Omental fat pad (tissue), 4 donors: ENCODE results near the gene TIGD2. TPM values are rescaled to one million over a fixed set of nuclear protein-coding genes. Genes with fewer than 3 reads are reported as not detected.

Experiments used
- ATAC-seq: fragments of 150-250 bp; one replicate; pipeline ENCODE4 v1.9.1; 2016; ENCODE audit warnings: mild to moderate bottlenecking, moderate library complexity; ENCODE audit not compliant: low FRiP score
- DNase-seq: peaks from one replicate; pipeline ENCODE4 v3.0.0-alpha.2; 2019; ENCODE audit warnings: low spot score
- CTCF ChIP-seq, 3 donors: fragments of 450-650 bp; IDR thresholded peaks; one replicate each; pipeline ENCODE4 v1.5.1; 2016 to 2017; ENCODE audit warnings: antibody characterized with exemption in 3 of 3, mild to moderate bottlenecking in 3 of 3, moderate library complexity in 2 of 3
- total RNA-seq, 4 donors: library from RNA; depleted of rRNA; stranded (reverse); fragments of >200 nt; gene quantifications; one replicate each; pipeline ENCODE4 v1.1.0, GENCODE V29; 2016

The TIGD2 gene
- total RNA-seq, 4 donors from 2014 or later = 4.0 to 6.4 (median 4.4) TPM

GRCh38 chr4:89108091-89108490, 3.2 kb upstream of the TIGD2 start:
- TF ChIP-seq CTCF (IDR thresholded peaks at IDR 0.05) = no peak
- ATAC-seq = no peak

GRCh38 chr4:89109841-89110540, 1.3 kb upstream of the TIGD2 start:
- ATAC-seq = no peak
- no peak for TF ChIP-seq CTCF (IDR thresholded peaks at IDR 0.05)
- no peak for DNase-seq

More at GRCh38 chr4:89108091-89108490, 3.2 kb upstream of the TIGD2 start:
- DNase-seq = no peak

GRCh38 chr4:89110541-89110985, 770 bp upstream of the TIGD2 start:
- no peak for TF ChIP-seq CTCF (IDR thresholded peaks at IDR 0.05)
- no peak for ATAC-seq

DNA sequence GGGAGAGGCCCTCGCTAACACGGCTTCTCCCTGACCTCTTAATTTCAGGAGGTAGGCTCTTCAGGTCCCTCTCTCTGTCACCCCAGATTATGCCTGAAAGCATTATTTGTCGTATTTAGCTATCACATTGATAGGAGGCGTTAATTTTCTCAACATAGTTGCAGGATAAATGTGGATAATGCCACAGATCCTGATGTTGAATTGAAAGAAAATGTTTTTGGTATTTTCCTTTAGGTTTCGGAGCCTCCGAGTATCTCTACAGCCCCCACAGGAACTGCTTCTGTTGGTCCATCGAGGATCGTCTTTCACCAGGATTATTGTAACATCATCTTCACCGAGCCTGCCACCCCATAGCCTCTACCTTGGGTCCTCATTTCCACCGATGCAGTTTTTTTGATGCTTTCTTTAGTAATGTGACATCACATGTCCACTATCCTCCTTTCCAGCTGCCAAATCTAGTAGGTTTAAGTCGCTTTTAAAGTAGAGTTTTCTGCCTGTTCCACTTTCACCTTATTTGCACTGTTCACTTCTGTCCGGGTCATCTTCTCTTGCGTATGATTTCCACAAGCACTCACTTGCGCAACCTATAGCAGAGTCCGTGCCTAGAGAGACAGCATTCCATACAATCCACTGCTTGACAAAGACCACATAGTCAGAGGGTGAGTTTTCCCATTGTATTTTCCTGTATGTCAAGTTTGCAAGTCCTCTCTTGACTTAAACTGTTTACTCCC, 665 bp downstream of the TIGD2 start:
- no peak for TF ChIP-seq CTCF (IDR thresholded peaks at IDR 0.05)
- peak; percentile 39 for ATAC-seq

More at GRCh38 chr4:89110541-89110985, 770 bp upstream of the TIGD2 start:
- DNase-seq = no peak

GRCh38 chr4:89113415-89113814, 2.1 kb downstream of the TIGD2 start:
- no peak for DNase-seq

More for the DNA sequence above, 665 bp downstream of the TIGD2 start:
- DNase-seq = no peak

GRCh38 chr4:89114100-89114499, 2.8 kb downstream of the TIGD2 start:
- no peak for TF ChIP-seq CTCF (IDR thresholded peaks at IDR 0.05)
- DNase-seq (no peak), ATAC-seq (no peak)

More at GRCh38 chr4:89113415-89113814, 2.1 kb downstream of the TIGD2 start:
- TF ChIP-seq CTCF (IDR thresholded peaks at IDR 0.05) = no peak
- no peak for ATAC-seq
